22Rv1 (cell line): ENCODE measurements around the gene PNPLA7.

Source experiments
- H3K27ac ChIP-seq: fragments of 450-650 bp; 2 replicates; pipeline ENCODE4 v1.5.1; 2017
- ZFX ChIP-seq: fragments of 450-650 bp; IDR thresholded peaks from 2 replicates; pipeline ENCODE4 v1.6.1; 2017; ENCODE audit warnings: antibody characterized with exemption, borderline replicate concordance
- TF ChIP-seq, protein P1 (sequence below): fragments of 450-650 bp; IDR thresholded peaks from 2 replicates; pipeline ENCODE4 v1.5.1; 2017; ENCODE audit warnings: mild to moderate bottlenecking

PNPLA7 gene

DNA sequence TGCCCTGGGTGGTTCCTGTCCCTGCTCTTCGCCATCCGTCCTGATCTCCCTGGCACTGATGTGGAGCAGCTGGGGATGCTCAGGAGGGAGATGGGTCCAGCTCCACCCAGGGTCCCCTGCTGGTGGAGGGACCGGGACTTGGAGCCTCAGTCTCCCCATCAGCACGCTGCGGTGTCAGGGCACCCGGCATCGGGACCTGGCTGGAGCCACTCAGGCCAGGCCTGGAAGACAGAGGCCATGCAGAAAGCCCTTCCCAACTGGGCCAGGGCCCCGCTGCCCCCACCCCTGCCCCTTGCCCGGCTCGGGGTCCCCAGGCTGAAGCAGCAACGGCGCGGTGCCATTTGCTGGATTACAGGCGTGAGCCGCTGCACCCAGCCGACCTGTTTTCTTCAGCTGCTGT is 50.8 kb downstream of the PNPLA7 start:
- TF ChIP-seq ZFX = no peak
- TF ChIP-seq, protein P1, sequence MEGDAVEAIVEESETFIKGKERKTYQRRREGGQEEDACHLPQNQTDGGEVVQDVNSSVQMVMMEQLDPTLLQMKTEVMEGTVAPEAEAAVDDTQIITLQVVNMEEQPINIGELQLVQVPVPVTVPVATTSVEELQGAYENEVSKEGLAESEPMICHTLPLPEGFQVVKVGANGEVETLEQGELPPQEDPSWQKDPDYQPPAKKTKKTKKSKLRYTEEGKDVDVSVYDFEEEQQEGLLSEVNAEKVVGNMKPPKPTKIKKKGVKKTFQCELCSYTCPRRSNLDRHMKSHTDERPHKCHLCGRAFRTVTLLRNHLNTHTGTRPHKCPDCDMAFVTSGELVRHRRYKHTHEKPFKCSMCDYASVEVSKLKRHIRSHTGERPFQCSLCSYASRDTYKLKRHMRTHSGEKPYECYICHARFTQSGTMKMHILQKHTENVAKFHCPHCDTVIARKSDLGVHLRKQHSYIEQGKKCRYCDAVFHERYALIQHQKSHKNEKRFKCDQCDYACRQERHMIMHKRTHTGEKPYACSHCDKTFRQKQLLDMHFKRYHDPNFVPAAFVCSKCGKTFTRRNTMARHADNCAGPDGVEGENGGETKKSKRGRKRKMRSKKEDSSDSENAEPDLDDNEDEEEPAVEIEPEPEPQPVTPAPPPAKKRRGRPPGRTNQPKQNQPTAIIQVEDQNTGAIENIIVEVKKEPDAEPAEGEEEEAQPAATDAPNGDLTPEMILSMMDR = no peak
- no peak overlapping the region for H3K27ac ChIP-seq

GRCh38 chr9:137498720-137499150 is 51.5 kb downstream of the PNPLA7 start:
- TF ChIP-seq, protein P1 = no peak
- H3K27ac ChIP-seq = no peak overlapping the region

DNA sequence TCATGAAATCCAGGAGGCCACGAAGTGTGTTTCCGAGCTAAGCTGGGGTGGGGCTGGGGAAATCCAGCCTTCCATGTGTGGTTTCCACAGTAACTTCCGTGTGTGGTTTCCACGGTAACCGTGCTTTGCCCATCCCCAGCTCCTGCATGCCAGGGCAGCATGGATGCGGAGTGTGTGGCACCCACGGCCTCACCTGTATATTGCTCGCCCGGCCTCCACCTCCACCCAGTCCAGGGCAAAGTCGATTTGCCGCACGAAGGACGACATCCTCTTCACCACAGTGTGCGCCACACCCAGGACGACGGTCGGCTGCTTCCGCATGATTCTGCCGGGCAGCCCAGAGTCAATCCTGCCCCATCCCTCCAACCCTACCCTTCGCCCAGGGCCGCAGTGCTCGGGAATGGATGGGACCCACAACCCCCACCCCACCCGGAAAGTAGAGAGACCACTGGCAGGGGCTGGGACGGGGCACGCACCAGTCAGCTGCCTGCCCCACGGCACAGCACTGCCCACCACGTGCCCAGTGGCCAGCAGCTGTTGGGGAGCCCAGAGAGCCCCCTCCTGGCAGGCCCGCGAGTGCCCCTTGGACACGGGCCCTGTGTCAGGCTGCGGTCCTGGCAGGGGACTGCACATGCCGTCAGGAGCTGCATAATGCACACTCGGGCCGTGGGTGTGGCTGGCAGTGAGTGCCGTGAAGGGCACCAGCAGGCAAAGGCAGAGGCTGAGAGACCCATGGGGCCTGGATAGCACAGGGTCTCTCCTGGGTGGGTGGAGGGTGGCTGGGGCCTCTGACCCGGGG is 52.1 kb downstream of the PNPLA7 start:
- TF ChIP-seq, protein P1 = no peak
- TF ChIP-seq ZFX = no peak
- no peak overlapping the region for H3K27ac ChIP-seq

DNA sequence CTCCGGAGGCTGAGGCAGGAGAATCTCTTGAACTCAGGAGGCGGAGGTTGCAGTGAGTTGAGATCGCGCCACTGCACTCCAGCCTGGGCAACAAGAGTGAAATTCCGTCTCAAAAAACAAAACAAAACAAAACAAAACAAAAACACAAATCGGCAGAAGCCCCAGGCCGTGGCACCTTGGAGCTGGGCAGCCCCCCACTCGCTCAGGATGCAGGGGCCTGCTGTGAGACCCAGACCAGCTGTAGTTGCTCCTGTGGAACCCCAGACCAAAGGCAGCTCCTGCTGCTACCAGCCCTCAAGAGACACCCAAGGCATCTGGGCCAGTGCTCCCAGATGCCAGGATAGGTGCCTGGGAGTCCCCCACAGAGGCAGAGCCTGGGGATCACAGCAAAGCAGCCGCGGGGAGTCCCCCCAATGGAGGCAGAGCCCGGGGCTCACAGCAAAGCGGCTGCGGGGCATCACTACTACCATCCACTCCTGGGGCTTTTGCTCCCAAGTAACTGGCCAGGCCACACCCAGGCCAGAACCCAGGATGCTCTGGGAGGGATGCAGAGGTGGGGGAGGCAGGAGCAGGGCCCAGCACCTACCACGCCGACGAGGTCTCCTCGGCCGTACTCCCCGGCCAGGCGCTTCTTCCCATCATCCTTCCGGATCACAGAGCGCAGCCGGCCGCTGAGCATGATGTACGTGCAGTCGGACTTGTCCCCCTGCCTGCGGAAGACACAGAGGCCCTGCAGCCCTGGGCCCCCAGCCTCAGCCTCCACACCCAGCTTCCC is 53.4 kb downstream of the PNPLA7 start:
- no peak overlapping the region for H3K27ac ChIP-seq
- TF ChIP-seq, protein P1 = no peak
- no peak for TF ChIP-seq ZFX

GRCh38 chr9:137494550-137495351 is 55.5 kb downstream of the PNPLA7 start:
- H3K27ac ChIP-seq = no peak overlapping the region
- TF ChIP-seq, protein P1 = no peak

GRCh38 chr9:137494104-137494544 is 56.1 kb downstream of the PNPLA7 start:
- no peak overlapping the region for H3K27ac ChIP-seq
- TF ChIP-seq, protein P1 = no peak
- TF ChIP-seq ZFX = no peak
